H1 (cell line): ENCODE data around the gene CCL7. TPM values are rescaled to one million over a fixed set of nuclear protein-coding genes. Genes with fewer than 3 reads are reported as not detected.

ENCODE experiments used
- CTCF ChIA-PET: fragments of 300-600 bp; sonication (Branson Sonifier 250); formaldehyde crosslinking; loops from one replicate; lab custom pipeline; 2021; ENCODE audit not compliant: partially characterized antibody; lab: Charles Lee
- POLR2A ChIA-PET: fragments of 300-600 bp; sonication (Branson Sonifier 250); formaldehyde crosslinking; loops from one replicate; lab custom pipeline; 2021; ENCODE audit warnings: inconsistent platforms; ENCODE audit not compliant: partially characterized antibody; lab: Charles Lee
- DNase-seq, 2 experiments: peaks; one replicate each; pipeline versions ENCODE4 v3.0.0 to v3.0.0-alpha.2; 2010 to 2022; ENCODE audit warnings: low spot score in 2 of 2, low read depth in 1 of 2, mixed read lengths in 1 of 2
- FAIRE-seq: peaks from 2 replicates; lab custom pipeline; 2011; peaks lifted over from hg19 to GRCh38; lab: Jason Lieb, UNC
- H2AFZ ChIP-seq: 2 replicates; pipeline ENCODE4 v1.8.1; 2012; ENCODE audit warnings: low read length, inconsistent platforms
- H2AK5ac ChIP-seq: 2 replicates; pipeline ENCODE4 v1.6.1; 2013; ENCODE audit warnings: low read depth, low read length
- H2BK120ac ChIP-seq: replicated peaks from 2 replicates; pipeline ENCODE3; 2013; ENCODE audit warnings: low read depth, low read length, inconsistent platforms
- H2BK12ac ChIP-seq: 2 replicates; pipeline ENCODE4 v1.6.1; 2013; ENCODE audit warnings: low read depth, low read length
- H2BK15ac ChIP-seq: 2 replicates; pipeline ENCODE4 v1.6.1; 2013; ENCODE audit warnings: low read length
- H2BK20ac ChIP-seq: 2 replicates; pipeline ENCODE4 v1.6.1; 2013; ENCODE audit warnings: low read length
- H2BK5ac ChIP-seq: 2 replicates; pipeline ENCODE4 v1.6.1; 2013; ENCODE audit warnings: low read depth, low read length
- H3K14ac ChIP-seq: 2 replicates; pipeline ENCODE4 v1.6.1; 2013; ENCODE audit warnings: inconsistent platforms; ENCODE audit not compliant: insufficient read length
- H3K18ac ChIP-seq: 2 replicates; pipeline ENCODE4 v1.6.1; 2013; ENCODE audit warnings: low read length; ENCODE audit errors: extremely low read depth
- H3K23ac ChIP-seq: 2 replicates; pipeline ENCODE4 v1.6.1; 2013; ENCODE audit warnings: inconsistent platforms; ENCODE audit not compliant: insufficient read length
- H3K23me2 ChIP-seq: 2 replicates; pipeline ENCODE4 v1.6.1; 2013; ENCODE audit warnings: low read depth, low read length
- H3K27ac ChIP-seq: 2 replicates; pipeline ENCODE4 v1.6.1; 2011; ENCODE audit warnings: low read depth, low read length, inconsistent platforms
- H3K27me3 ChIP-seq, 4 experiments: replicated peaks in 1 of 4; 1 replicate in 1 of 4; 2 replicates in 3 of 4; pipeline versions ENCODE4 v1.6.1 to v1.8.1; 2011 to 2013; ENCODE audit warnings: low read length in 3 of 4, mild to moderate bottlenecking in 3 of 4, inconsistent platforms in 2 of 4, mixed read lengths in 2 of 4, moderate library complexity in 1 of 4; ENCODE audit not compliant: control insufficient read depth in 3 of 4, insufficient read depth in 3 of 4; ENCODE audit errors: extremely low read depth in 1 of 4
- H3K36me3 ChIP-seq, 4 experiments: 2 replicates each; pipeline versions ENCODE4 v1.6.1 to v1.8.1; 2011 to 2013; ENCODE audit warnings: mild to moderate bottlenecking in 4 of 4, low read length in 3 of 4, moderate library complexity in 2 of 4, control low read depth in 1 of 4, inconsistent platforms in 1 of 4; ENCODE audit not compliant: insufficient read depth in 4 of 4, control insufficient read depth in 2 of 4
- H3K4ac ChIP-seq: replicated peaks from 2 replicates; pipeline ENCODE3; 2013; ENCODE audit warnings: low read length, low read depth, mixed read lengths, inconsistent platforms; ENCODE audit not compliant: insufficient read length
- H3K4me1 ChIP-seq, 4 experiments: replicated peaks in 1 of 4; 1 replicate in 1 of 4; 2 replicates in 3 of 4; pipeline versions ENCODE4 v1.6.1 to v1.8.1; 2011 to 2013; ENCODE audit warnings: low read length in 3 of 4, inconsistent platforms in 2 of 4, mixed read lengths in 1 of 4; ENCODE audit not compliant: insufficient read depth in 4 of 4, control insufficient read depth in 3 of 4
- H3K4me2 ChIP-seq, 2 experiments: 2 replicates each; pipeline versions ENCODE4 v1.6.1 to v1.8.1; 2011 to 2013; ENCODE audit warnings: low read depth in 2 of 2, low read length in 2 of 2, control low read depth in 1 of 2, inconsistent platforms in 1 of 2, mild to moderate bottlenecking in 1 of 2; ENCODE audit not compliant: insufficient read depth in 1 of 2
- H3K4me3 ChIP-seq, 4 experiments: fragments of 200-600, 300-600 bp in 1 of 4; sonication (generic), shearing (Covaris generic), sonication (Bioruptor Twin) in 1 of 4; 2 replicates each; pipeline versions ENCODE4 v1.5.1 to v1.8.1; 2011 to 2016; ENCODE audit warnings: low read length in 4 of 4, low read depth in 3 of 4, control low read depth in 2 of 4, inconsistent platforms in 2 of 4, mild to moderate bottlenecking in 2 of 4, mixed read lengths in 1 of 4, moderate library complexity in 1 of 4; ENCODE audit not compliant: insufficient read depth in 2 of 4; ENCODE audit errors: extremely low read depth in 1 of 4
- H3K56ac ChIP-seq: replicated peaks from 2 replicates; pipeline ENCODE3; 2013; ENCODE audit warnings: low read depth, mild to moderate bottlenecking, mixed read lengths, low read length, inconsistent platforms; ENCODE audit not compliant: insufficient read length
- H3K79me1 ChIP-seq: 2 replicates; pipeline ENCODE4 v1.6.1; 2013; ENCODE audit warnings: low read depth, low read length, control low read depth
- H3K79me2 ChIP-seq, 2 experiments: 2 replicates each; pipeline versions ENCODE4 v1.6.1 to v1.8.1; 2012 to 2013; ENCODE audit warnings: low read length in 2 of 2, mild to moderate bottlenecking in 2 of 2, inconsistent platforms in 1 of 2; ENCODE audit not compliant: insufficient read depth in 2 of 2, control insufficient read depth in 1 of 2
- H3K9ac ChIP-seq, 4 experiments: replicated peaks in 1 of 4; 1 replicate in 1 of 4; 2 replicates in 3 of 4; pipeline versions ENCODE4 v1.6.1 to v1.8.1; 2011 to 2013; ENCODE audit warnings: low read depth in 3 of 4, low read length in 3 of 4, control low read depth in 2 of 4, mild to moderate bottlenecking in 2 of 4, moderate library complexity in 2 of 4, inconsistent platforms in 1 of 4; ENCODE audit errors: extremely low read depth in 1 of 4
- H3K9me3 ChIP-seq, 2 experiments: 2 replicates each; pipeline versions ENCODE4 v1.6.1 to v1.8.1; 2012 to 2013; ENCODE audit warnings: mild to moderate bottlenecking in 2 of 2, moderate library complexity in 2 of 2, control low read depth in 1 of 2, inconsistent platforms in 1 of 2, low read depth in 1 of 2, low read length in 1 of 2, mixed read lengths in 1 of 2; ENCODE audit not compliant: insufficient read depth in 2 of 2
- H4K20me1 ChIP-seq, 2 experiments: replicated peaks in 1 of 2; 2 replicates each; pipeline versions ENCODE3 to v1.8.1; 2011 to 2013; ENCODE audit warnings: inconsistent platforms in 2 of 2, low read length in 2 of 2, mild to moderate bottlenecking in 1 of 2; ENCODE audit not compliant: insufficient read depth in 2 of 2, control insufficient read depth in 1 of 2
- H4K5ac ChIP-seq: 2 replicates; pipeline ENCODE4 v1.6.1; 2013; ENCODE audit warnings: low read length, low read depth, mixed read lengths, inconsistent platforms; ENCODE audit not compliant: insufficient read length
- H4K8ac ChIP-seq: 2 replicates; pipeline ENCODE4 v1.8.0; 2013; ENCODE audit warnings: mild to moderate bottlenecking, moderate library complexity, low read length, inconsistent platforms; ENCODE audit not compliant: insufficient read depth; ENCODE audit errors: extremely low read depth
- H4K91ac ChIP-seq: replicated peaks from 2 replicates; pipeline ENCODE3; 2013; ENCODE audit warnings: low read length, mixed read lengths, inconsistent platforms; ENCODE audit not compliant: insufficient read length
- BACH1 ChIP-seq: IDR thresholded peaks from 2 replicates; pipeline ENCODE4 v1.6.1; 2012; ENCODE audit warnings: low read length, improper control_type of control experiment
- GTF2F1 ChIP-seq: IDR thresholded peaks from 2 replicates; pipeline ENCODE4 v1.6.1; 2012; ENCODE audit warnings: low read depth, low read length, improper control_type of control experiment, borderline replicate concordance
- NANOG ChIP-seq: IDR thresholded peaks from 2 replicates; pipeline ENCODE4 v1.6.1; 2011; ENCODE audit warnings: low read length, low read depth, mild to moderate bottlenecking, inconsistent platforms; ENCODE audit not compliant: insufficient read depth, poor library complexity, severe bottlenecking
- RAD21 ChIP-seq, 2 experiments: IDR thresholded peaks in 1 of 2; conservative IDR thresholded peaks in 1 of 2; 2 replicates each; pipeline ENCODE4 v1.6.1; 2011; ENCODE audit warnings: low read depth in 2 of 2, low read length in 2 of 2, improper control_type of control experiment in 1 of 2, inconsistent platforms in 1 of 2, mild to moderate bottlenecking in 1 of 2, moderate library complexity in 1 of 2
- TCF12 ChIP-seq: IDR thresholded peaks from 2 replicates; pipeline ENCODE4 v1.6.1; 2011; ENCODE audit warnings: low read depth, mild to moderate bottlenecking, low read length
- TEAD4 ChIP-seq: IDR thresholded peaks from 2 replicates; pipeline ENCODE4 v1.6.1; 2012; ENCODE audit warnings: low read depth, low read length, inconsistent platforms, mixed read lengths
- USF2 ChIP-seq: IDR thresholded peaks from 2 replicates; pipeline ENCODE4 v1.6.1; 2011; ENCODE audit warnings: low read length, improper control_type of control experiment
- YY1 ChIP-seq: IDR thresholded peaks from 2 replicates; pipeline ENCODE4 v1.6.1; 2011; ENCODE audit warnings: low read depth, mild to moderate bottlenecking, low read length
- WGBS, 2 experiments: shearing (Covaris generic) in 1 of 2; methylation state at CpG; one replicate each; pipeline versions ENCODE4 v1.1.6 to v1.1.7; 2013 to 2015; ENCODE audit warnings: low lambda C conversion rate in 2 of 2, mixed read lengths in 2 of 2, inconsistent platforms in 1 of 2, low coverage in 1 of 2, missing lambda C conversion rate in 1 of 2; ENCODE audit not compliant: insufficient replicate concordance in 2 of 2, insufficient coverage in 1 of 2, insufficient read length in 1 of 2; ENCODE audit errors: extremely low coverage in 1 of 2, missing lambda C conversion rate in 1 of 2; 5-methylcytosine and 5-hydroxymethylcytosine counted together
- polyA plus RNA-seq, 7 experiments: library from polyadenylated mRNA; depleted of rRNA in 3 of 7; stranded (reverse) in 5 of 7; unstranded in 2 of 7; fragments of >200 nt in 5 of 7; fragments of 200-250 nt in 2 of 7; gene quantifications; 1 replicate in 5 of 7; 2 replicates in 1 of 7; 4 replicates in 1 of 7; pipeline versions ENCODE4 v1.2.1 to v1.2.3, GENCODE V29; 2011 to 2013; ENCODE audit warnings: missing spikeins in 2 of 7, mixed read lengths in 2 of 7
- total RNA-seq: library from RNA; stranded (reverse); fragmentation: NEBNext Ultra II Directional; extraction: Animal tissue kit (Norgen Biotek cat#: 25700); gene quantifications from 2 replicates; pipeline ENCODE4 v1.2.1, GENCODE V29; 2021

CCL7 gene
- total and polyA plus RNA-seq, 2 of the 8 experiments (the other 6 are each of a cell fraction or from before 2014, with no cell fraction given): not detected

GRCh38 chr17:34319039-34319483, 49.0 kb downstream of the CCL7 start, which contains the start of gene CCL8:
Gene CCL8, plus strand, starts transcription at chr17:34319435. Its CDS starts 67 bp downstream, at chr17:34319502.
- Histone ChIP-seq H3K23ac (no peak within 1 kb of the TSS), H2AFZ (no peak within 1 kb of the TSS), H4K5ac (no peak within 1 kb of the TSS), H3K79me2 (no peaks in the 10 kb centered on the region), H2BK5ac (no peak within 1 kb of the TSS), H3K9ac (no peak within 1 kb of the TSS), H2BK15ac (no peak within 1 kb of the TSS), H3K4me2 (no peak within 1 kb of the TSS), H3K27me3 (no peaks in the 10 kb centered on the region), H3K18ac (no peak within 1 kb of the TSS), H2BK20ac (no peak within 1 kb of the TSS), H4K91ac (no peak within 1 kb of the TSS), H3K23me2 (no peaks in the 10 kb centered on the region)
- CTCF ChIA-PET: interaction anchor here (0.5 to 9.9 kb wide), 12 partner anchors 10 to 434 kb away, joined by 3 to 87 read pairs (median 5); partner anchors contain the start of genes CCL1 and CCL13
- no peak for TF ChIP-seq NANOG
- no peak for TF ChIP-seq TCF12
- TF ChIP-seq GTF2F1: no peak
- TF ChIP-seq TEAD4: no peak
- TF ChIP-seq BACH1: no peak
- no peak for TF ChIP-seq YY1
- TF ChIP-seq RAD21 (IDR thresholded peaks at IDR 0.05 in 1 of 2, conservative IDR thresholded peaks at IDR 0.05 in 1 of 2; ENCODE audit: low read depth in 2 of 2, low read length in 2 of 2): no peak
- TF ChIP-seq USF2: no peak
- TF ChIP-seq, all 59 proteins: peak for 0
- H4K8ac ChIP-seq: no peak within 1 kb of the TSS
- POLR2A ChIA-PET: no interaction called here
- no peak within 1 kb of the TSS for H3K27ac ChIP-seq
- H3K9me3 ChIP-seq: no peaks in the 10 kb centered on the region
- H3K79me1 ChIP-seq: no peaks in the 10 kb centered on the region
- H2BK120ac ChIP-seq: no peak within 1 kb of the TSS
- H3K4me3 ChIP-seq: no peak within 1 kb of the TSS
- no peak within 1 kb of the TSS for H3K14ac ChIP-seq
- no peak within 1 kb of the TSS for H2BK12ac ChIP-seq
- no peak for FAIRE-seq
- 88% methylated on average over 2 of the region's 2 CpGs; no CpG with 5 or more reads in 1 of the 2 experiments for WGBS, 2 experiments
- H3K4ac ChIP-seq: no peak within 1 kb of the TSS
- peaks cover 0 to 2% of the 10 kb centered on the region in 2 experiments for H4K20me1 ChIP-seq
- no peak for DNase-seq
- H3K56ac ChIP-seq: no peak within 1 kb of the TSS
- no peak within 1 kb of the TSS for H2AK5ac ChIP-seq
- H3K4me1 ChIP-seq: no peaks in the 10 kb centered on the region
- H3K36me3 ChIP-seq: no peaks in the 10 kb centered on the region
